Measurements from ENCODE around the gene NFYC. TPM values are rescaled to one million over a fixed set of nuclear protein-coding genes. Genes with fewer than 3 reads are reported as not detected.
A peak's percentile ranks its signal among the peaks of the same experiment; 100 is the strongest.

Gene NFYC
- total RNA-seq, 6 experiments from 2014 or later: 31.0 to 48.1 (median 43.8) TPM

GRCh38 chr1:40758004-40758403, 66.5 kb downstream of the NFYC start:
- H3K27me3 Mint-ChIP-seq (ENCODE audit: insufficient read depth): peaks cover 2% of the 10 kb centered on the region; the same call in 1 of the 2 replicates
- no peak overlapping the region for H3K27ac Mint-ChIP-seq
- H3K4me3 Mint-ChIP-seq: no peak overlapping the region
- TF ChIP-seq, protein P1, sequence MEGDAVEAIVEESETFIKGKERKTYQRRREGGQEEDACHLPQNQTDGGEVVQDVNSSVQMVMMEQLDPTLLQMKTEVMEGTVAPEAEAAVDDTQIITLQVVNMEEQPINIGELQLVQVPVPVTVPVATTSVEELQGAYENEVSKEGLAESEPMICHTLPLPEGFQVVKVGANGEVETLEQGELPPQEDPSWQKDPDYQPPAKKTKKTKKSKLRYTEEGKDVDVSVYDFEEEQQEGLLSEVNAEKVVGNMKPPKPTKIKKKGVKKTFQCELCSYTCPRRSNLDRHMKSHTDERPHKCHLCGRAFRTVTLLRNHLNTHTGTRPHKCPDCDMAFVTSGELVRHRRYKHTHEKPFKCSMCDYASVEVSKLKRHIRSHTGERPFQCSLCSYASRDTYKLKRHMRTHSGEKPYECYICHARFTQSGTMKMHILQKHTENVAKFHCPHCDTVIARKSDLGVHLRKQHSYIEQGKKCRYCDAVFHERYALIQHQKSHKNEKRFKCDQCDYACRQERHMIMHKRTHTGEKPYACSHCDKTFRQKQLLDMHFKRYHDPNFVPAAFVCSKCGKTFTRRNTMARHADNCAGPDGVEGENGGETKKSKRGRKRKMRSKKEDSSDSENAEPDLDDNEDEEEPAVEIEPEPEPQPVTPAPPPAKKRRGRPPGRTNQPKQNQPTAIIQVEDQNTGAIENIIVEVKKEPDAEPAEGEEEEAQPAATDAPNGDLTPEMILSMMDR (IDR thresholded peaks at IDR 0.05): no peak
- no peak for DNase-seq
- peaks cover 37% of the 10 kb centered on the region for H3K36me3 Mint-ChIP-seq (ENCODE audit: low read depth)
- H3K4me1 Mint-ChIP-seq (ENCODE audit: low read depth): peaks cover 18% of the 10 kb centered on the region
- no peaks in the 10 kb centered on the region for H3K9me3 Mint-ChIP-seq

- Mint-ChIP-seq H3K4me1 (ENCODE audit: low read depth) (peaks cover 18% of the 10 kb centered on the region), H3K9me3 (no peaks in the 10 kb centered on the region), H3K27ac (no peak overlapping the region), H3K36me3 (ENCODE audit: low read depth) (peaks cover 30% of the 10 kb centered on the region), H3K4me3 (no peak overlapping the region), H3K27me3 (ENCODE audit: insufficient read depth) (peaks cover 2% of the 10 kb centered on the region; the same call in 1 of the 2 replicates)
- no peak for DNase-seq
- TF ChIP-seq, protein P1 (IDR thresholded peaks at IDR 0.05): no peak
These were observed 67.3 kb downstream of the NFYC start for GRCh38 chr1:40758578-40759343.

DNA sequence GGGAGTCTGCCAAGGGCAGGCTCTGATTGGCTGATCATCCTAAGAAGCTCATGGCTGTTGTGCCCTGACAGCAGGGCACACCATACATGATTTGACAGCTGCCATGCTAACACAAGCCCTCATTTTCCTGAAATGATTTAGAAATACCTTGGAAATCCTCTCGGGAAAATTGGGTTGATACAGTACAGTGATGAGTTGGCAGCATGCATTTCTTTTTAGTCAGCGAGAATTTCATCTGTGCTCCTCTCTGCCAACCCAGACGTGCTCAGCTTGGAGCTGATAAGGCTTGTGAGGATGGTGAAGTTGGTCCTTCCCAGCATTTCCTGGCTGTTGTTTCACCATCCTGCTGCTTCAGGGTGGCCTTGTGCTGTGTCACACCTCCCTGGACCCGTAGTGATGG, 69.5 kb downstream of the NFYC start:
- Mint-ChIP-seq H3K9me3 (no peaks in the 10 kb centered on the region), H3K36me3 (ENCODE audit: low read depth) (peaks cover 27% of the 10 kb centered on the region), H3K27me3 (ENCODE audit: insufficient read depth) (no peaks in the 10 kb centered on the region; the same call in 1 of the 2 replicates), H3K4me3 (no peak overlapping the region), H3K27ac (no peak overlapping the region), H3K4me1 (ENCODE audit: low read depth) (peaks cover 18% of the 10 kb centered on the region)
- peak; percentile 23 for DNase-seq
- TF ChIP-seq, protein P1 (IDR thresholded peaks at IDR 0.05): no peak

DNA sequence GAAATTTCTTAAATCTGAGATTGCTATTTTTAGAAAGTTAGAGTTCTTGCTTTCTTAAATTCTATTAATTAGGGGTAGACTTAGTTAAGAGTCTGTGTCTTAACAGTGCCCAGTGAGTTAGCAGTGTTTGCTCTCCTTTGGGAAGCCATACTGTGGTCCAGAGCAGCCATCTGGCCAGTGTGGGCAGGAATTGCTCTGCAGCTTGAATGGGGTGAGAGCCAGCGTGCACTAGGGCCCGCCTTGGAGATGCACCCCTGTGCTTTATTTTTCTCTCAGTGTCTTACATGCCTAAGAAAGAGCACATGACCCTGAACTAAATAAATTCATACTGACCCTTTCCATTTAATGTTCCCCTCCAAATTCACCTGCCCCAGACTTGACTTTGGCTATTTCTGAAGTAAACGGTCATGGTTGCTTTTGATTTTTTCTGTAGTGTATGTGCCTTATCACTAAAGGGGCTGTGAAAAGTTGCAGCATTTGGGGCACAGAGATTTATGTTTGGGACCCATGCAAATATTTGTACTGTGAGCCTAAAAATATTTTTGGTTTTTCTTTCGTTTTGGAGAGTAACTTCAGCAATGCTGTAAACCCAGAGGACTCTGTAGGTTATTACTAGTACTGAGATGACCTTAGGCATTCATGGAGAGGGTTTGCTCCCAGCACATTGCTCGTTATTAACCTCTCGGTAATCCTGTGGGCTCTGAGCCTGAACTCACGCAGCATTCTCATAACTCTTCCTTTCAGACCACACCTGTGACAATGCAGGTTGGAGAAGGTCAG, 70.8 kb downstream of the NFYC start:
- Mint-ChIP-seq H3K4me3 (no peak overlapping the region), H3K36me3 (ENCODE audit: low read depth) (peaks cover 30% of the 10 kb centered on the region), H3K9me3 (no peaks in the 10 kb centered on the region), H3K27ac (no peak overlapping the region), H3K27me3 (ENCODE audit: insufficient read depth) (no peaks in the 10 kb centered on the region; the same call in 1 of the 2 replicates), H3K4me1 (ENCODE audit: low read depth) (peaks cover 24% of the 10 kb centered on the region)
- TF ChIP-seq, protein P1 (IDR thresholded peaks at IDR 0.05): no peak
- no peak for DNase-seq

GRCh38 chr1:40763742-40764532, 72.4 kb downstream of the NFYC start:
- no peak for DNase-seq
- no peak overlapping the region for H3K4me3 Mint-ChIP-seq
- H3K27ac Mint-ChIP-seq: no peak overlapping the region
- TF ChIP-seq, protein P1 (IDR thresholded peaks at IDR 0.05): no peak
- H3K27me3 Mint-ChIP-seq (ENCODE audit: insufficient read depth): no peaks in the 10 kb centered on the region; the same call in 1 of the 2 replicates
- peaks cover 40% of the 10 kb centered on the region for H3K36me3 Mint-ChIP-seq (ENCODE audit: low read depth)
- peaks cover 24% of the 10 kb centered on the region for H3K4me1 Mint-ChIP-seq (ENCODE audit: low read depth)
- no peaks in the 10 kb centered on the region for H3K9me3 Mint-ChIP-seq
